Nephron progenitor cell (in vitro differentiated cells): ENCODE results near the gene NR2F2.

ENCODE experiments used
- DNase-seq: peaks from one replicate; pipeline ENCODE4 v3.0.0; 2021
- H3K27ac Mint-ChIP-seq: 2 replicates; pipeline ENCODE4 v1.8.0; 2021; ENCODE audit warnings: mild to moderate bottlenecking, moderate library complexity, mixed read lengths
- H3K27me3 Mint-ChIP-seq: 2 replicates; pipeline ENCODE4 v1.8.0; 2021; ENCODE audit warnings: mild to moderate bottlenecking, low read depth, mixed read lengths; ENCODE audit not compliant: poor library complexity
- H3K36me3 Mint-ChIP-seq: 2 replicates; pipeline ENCODE4 v1.8.0; 2021; ENCODE audit warnings: low read depth, mixed read lengths
- H3K4me1 Mint-ChIP-seq: 2 replicates; pipeline ENCODE4 v1.8.0; 2021; ENCODE audit warnings: mixed read lengths
- H3K4me3 Mint-ChIP-seq: 2 replicates; pipeline ENCODE4 v1.8.0; 2021; ENCODE audit warnings: mild to moderate bottlenecking, moderate library complexity, mixed read lengths
- H3K9me3 Mint-ChIP-seq: 2 replicates; pipeline ENCODE4 v1.8.0; 2021; ENCODE audit warnings: mild to moderate bottlenecking, moderate library complexity, mixed read lengths
- CTCF ChIP-seq: fragments of 200-600 bp; sonication (generic); IDR thresholded peaks from 2 replicates; pipeline ENCODE4 v1.5.0; 2021; ENCODE audit warnings: antibody characterized with exemption

NR2F2 gene

GRCh38 chr15:96363707-96364106, 33.2 kb downstream of the NR2F2 start:
- no peak for DNase-seq
- Mint-ChIP-seq H3K9me3 (no peaks in the 10 kb centered on the region), H3K4me1 (peaks cover 79% of the 10 kb centered on the region), H3K36me3 (no peaks in the 10 kb centered on the region), H3K4me3 (peak overlapping the region; percentile 77), H3K27me3 (peaks cover 97% of the 10 kb centered on the region), H3K27ac (no peak overlapping the region)
- TF ChIP-seq CTCF, result no peak

- no peak for TF ChIP-seq CTCF
- no peak overlapping the region for H3K27ac Mint-ChIP-seq
- peaks cover 77% of the 10 kb centered on the region for H3K4me1 Mint-ChIP-seq
- H3K9me3 Mint-ChIP-seq, result no peaks in the 10 kb centered on the region
- H3K27me3 Mint-ChIP-seq, result peaks cover 100% of the 10 kb centered on the region
- peak; percentile 59 for DNase-seq
- H3K36me3 Mint-ChIP-seq, result no peaks in the 10 kb centered on the region
- H3K4me3 Mint-ChIP-seq, result peak overlapping the region; percentile 79
These were observed 35.5 kb downstream of the NR2F2 start for GRCh38 chr15:96365781-96366525.

GRCh38 chr15:96366526-96366877, 36.0 kb downstream of the NR2F2 start:
- Mint-ChIP-seq H3K4me3 (peak overlapping the region; percentile 79), H3K4me1 (peaks cover 72% of the 10 kb centered on the region), H3K27ac (no peak overlapping the region), H3K36me3 (no peaks in the 10 kb centered on the region), H3K27me3 (peaks cover 100% of the 10 kb centered on the region), H3K9me3 (no peaks in the 10 kb centered on the region)
- DNase-seq, result no peak
- TF ChIP-seq CTCF, result no peak

GRCh38 chr15:96367311-96368200, 37.1 kb downstream of the NR2F2 start:
- TF ChIP-seq CTCF, result no peak
- no peak overlapping the region for H3K27ac Mint-ChIP-seq

GRCh38 chr15:96369351-96369750, 38.9 kb downstream of the NR2F2 start:
- Mint-ChIP-seq H3K4me1 (peaks cover 44% of the 10 kb centered on the region), H3K27me3 (peaks cover 100% of the 10 kb centered on the region), H3K9me3 (peaks cover 8% of the 10 kb centered on the region), H3K4me3 (peak overlapping the region; percentile 18), H3K27ac (no peak overlapping the region), H3K36me3 (peaks cover 5% of the 10 kb centered on the region)
- DNase-seq, result no peak
- no peak for TF ChIP-seq CTCF

More at GRCh38 chr15:96367311-96368200, 37.1 kb downstream of the NR2F2 start:
- peaks cover 100% of the 10 kb centered on the region for H3K27me3 Mint-ChIP-seq
- H3K4me3 Mint-ChIP-seq, result peak overlapping the region; percentile 75
- H3K36me3 Mint-ChIP-seq, result no peaks in the 10 kb centered on the region
- peaks cover under 1% of the 10 kb centered on the region for H3K9me3 Mint-ChIP-seq
- H3K4me1 Mint-ChIP-seq, result peaks cover 62% of the 10 kb centered on the region
- no peak for DNase-seq
